HG03460 (cell line): ENCODE results near the gene GTSE1.
A peak's percentile ranks its signal among the peaks of the same experiment; 100 is the strongest.

Experiments used
- ATAC-seq: cut with Tn5 transposase; IDR thresholded peaks from one replicate; pipeline ENCODE4 v1.9.1; 2021; ENCODE audit not compliant: unreplicated experiment

The GTSE1 gene

DNA sequence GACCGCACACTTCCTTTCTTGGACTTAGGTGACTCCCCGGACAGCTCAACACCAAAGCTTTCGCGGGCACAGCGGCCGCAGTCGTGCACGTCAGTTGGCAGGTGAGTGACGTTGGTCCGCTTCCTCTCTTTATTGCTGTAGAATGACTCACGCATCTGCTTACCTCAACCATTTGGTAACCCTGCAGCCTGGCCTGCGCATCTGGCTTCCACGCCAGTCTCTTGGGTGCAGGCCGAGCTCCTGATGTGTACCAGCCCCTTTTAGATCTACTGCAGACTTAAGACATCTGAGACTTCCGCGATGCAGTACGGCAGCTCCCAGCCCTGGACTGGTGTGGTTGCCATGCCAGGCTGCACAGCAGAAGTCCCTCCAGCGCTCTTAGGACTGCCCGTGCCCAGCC, 26.5 kb downstream of the GTSE1 start:
- no peak for ATAC-seq

GRCh38 chr22:46326066-46326680, 29.5 kb downstream of the GTSE1 start:
- ATAC-seq, result no peak

GRCh38 chr22:46327691-46328465, 31.2 kb downstream of the GTSE1 start:
- no peak for ATAC-seq

- no peak for ATAC-seq
Observed at GRCh38 chr22:46328797-46329196, 32.1 kb downstream of the GTSE1 start.

DNA sequence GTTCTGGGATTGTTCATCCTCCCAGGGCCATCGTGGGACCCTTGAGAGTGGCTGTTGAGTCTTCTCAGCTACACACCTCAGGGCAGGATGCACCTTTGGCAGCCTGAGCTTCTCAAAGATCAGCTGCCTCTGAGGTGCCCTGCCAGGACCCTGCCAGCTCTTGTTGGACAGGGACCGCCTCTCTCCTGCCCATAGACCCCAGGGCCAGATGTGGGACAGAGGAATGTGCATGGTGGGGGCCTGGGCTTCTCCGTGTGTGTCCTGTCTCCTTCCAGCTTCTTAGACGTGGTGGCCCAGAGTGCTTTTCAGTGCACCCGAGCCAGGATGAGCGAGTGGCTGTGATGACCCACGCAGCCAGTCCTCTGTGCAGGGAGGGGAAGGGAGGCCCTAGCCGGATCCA, 32.9 kb downstream of the GTSE1 start:
- ATAC-seq, result no peak

- no peak for ATAC-seq
Observed at GRCh38 chr22:46330426-46330825, 33.8 kb downstream of the GTSE1 start.

GRCh38 chr22:46331496-46331895, 34.8 kb downstream of the GTSE1 start:
- ATAC-seq, result no peak

DNA sequence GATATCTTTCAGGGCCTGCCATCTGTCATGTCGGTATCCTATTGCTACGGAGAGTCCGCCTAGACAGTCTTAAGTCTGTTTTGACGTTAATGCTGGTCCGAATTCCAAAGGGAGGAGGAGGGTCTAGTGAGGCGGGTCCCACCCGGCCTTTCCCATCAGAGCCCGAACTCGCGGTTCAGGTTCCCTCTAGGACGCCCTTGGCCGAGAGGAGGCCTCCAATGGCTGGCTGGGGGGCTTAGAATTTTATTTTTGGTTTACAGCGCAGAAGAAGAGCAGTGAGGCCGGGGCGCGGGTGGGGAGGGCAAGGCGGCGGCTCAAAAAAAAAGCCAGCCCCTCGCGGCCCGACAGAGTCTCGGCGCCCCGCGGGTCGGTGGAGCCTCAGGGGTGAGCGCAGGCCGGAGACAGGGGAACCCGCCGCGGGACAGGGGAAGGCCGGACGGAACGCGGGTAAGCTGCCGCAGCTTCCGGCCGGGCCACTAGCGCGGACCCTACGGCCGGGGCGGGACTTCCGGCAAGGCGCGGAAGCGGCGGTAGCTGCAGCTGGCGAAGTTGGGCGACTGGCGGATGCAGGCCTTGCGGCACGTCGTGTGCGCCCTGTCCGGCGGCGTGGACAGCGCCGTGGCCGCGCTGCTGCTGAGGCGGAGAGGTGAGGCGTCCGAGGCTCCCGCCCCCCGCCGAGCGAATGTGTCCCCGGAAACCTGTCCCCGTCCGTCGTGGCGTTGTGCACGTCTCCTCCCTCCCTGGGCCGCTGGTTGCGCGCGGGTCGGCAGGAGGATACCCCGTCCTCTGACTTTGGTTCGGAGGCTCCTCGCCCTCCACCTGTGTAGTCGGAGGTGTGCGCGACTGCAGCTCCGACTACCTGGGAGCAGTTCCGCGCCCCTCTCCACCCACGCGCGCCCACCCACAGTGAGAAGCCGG, 38.8 kb downstream of the GTSE1 start, which contains the start of gene TRMU:
TRMU (plus strand) TSS at position 514 of the 918 bp plus-strand sequence; CDS start at position 565, 51 bp downstream.
- peak; percentile 84 for ATAC-seq

DNA sequence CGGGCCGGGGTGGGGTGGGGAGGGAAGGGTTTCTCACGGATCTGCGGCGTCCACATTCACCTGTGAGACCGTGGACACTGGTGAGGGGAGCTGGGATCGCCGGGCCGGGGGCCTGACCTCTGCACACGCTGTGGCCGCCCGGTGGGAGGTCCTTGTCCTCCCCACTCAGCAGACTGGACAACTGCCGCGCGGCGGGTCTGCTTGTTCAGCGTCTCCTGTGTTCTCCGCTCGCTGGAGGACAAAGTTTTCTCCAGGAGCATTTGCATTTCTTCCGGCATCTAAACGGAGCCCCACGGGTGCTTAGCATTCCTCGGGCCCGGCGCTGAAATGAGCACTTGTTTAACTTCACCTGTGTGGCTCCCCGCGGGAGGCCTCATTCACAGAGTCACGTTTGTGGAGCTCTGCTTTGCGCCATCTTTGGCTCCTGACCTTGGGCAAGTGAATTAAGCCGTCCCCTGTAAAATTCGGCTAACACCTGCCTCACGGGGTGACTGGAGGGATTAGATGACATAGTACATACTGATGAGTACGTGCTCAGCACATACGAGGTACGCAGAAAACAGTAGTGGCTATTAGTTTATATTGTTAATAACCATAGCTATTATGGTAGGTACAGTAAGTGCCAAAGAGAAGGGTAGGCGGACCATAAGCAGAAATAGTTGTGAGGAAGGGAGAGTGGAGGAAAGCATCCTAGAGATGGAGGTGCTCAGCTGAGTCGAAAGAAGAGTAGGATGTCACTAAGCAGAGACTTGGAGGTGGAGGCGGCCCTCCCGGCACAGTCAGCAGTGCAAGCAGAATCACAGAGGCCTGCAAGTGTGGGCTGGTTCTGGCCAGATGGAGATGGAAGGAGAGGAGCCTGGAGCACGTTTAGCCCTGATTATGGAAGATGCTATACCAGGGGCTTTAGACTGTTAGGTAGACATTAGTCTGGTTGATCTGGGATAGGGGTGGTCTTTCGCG, 39.7 kb downstream of the GTSE1 start:
- ATAC-seq, result peak; percentile 15

DNA sequence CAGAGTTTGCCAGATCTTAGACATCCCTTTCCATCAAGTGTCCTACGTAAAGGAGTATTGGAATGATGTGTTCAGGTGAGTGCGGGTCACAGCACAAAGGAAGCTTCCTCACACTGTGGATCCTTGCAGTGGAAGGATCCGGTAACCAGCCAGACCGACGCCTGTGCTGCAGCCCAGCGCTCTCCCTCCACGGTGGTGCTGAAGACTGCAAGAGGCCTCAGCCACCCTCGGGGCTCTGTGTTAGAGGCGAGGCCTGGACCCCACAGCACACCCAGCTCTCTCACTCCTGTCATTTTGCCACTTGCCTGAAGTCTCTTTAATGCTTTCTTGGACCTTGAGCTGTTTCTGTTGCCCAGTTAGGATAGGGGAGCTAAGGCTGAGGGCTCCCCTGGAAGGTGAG, 41.2 kb downstream of the GTSE1 start:
- no peak for ATAC-seq

GRCh38 chr22:46338636-46339035, 42.0 kb downstream of the GTSE1 start:
- no peak for ATAC-seq

GRCh38 chr22:46339956-46340355, 43.3 kb downstream of the GTSE1 start:
- no peak for ATAC-seq

DNA sequence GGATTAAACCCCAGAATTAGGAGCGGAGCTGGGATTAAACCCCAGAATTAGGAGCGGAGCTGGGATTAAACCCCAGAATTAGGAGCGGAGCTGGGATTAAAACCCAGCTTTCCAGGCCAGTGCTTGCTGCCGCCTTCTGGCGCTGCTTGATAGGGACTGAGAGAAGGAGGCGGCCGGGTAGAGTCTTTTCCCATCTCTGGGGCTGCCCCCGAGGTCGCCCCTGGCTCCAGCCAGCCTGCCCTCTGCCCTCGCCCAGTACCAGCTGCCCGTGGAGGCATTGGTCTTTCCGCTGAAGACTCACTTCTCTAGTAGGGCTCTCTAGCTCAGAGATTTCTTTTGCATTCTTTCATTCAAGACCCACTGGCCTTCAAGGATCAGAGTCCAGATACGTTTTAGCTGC, 44.0 kb downstream of the GTSE1 start:
- no peak for ATAC-seq

GRCh38 chr22:46346680-46347405, 50.2 kb downstream of the GTSE1 start:
- ATAC-seq, result no peak

GRCh38 chr22:46347646-46348045, 51.0 kb downstream of the GTSE1 start:
- ATAC-seq, result no peak

GRCh38 chr22:46348099-46348695, 51.5 kb downstream of the GTSE1 start:
- no peak for ATAC-seq

- ATAC-seq, result no peak
Observed at GRCh38 chr22:46349238-46349637, 52.6 kb downstream of the GTSE1 start.

DNA sequence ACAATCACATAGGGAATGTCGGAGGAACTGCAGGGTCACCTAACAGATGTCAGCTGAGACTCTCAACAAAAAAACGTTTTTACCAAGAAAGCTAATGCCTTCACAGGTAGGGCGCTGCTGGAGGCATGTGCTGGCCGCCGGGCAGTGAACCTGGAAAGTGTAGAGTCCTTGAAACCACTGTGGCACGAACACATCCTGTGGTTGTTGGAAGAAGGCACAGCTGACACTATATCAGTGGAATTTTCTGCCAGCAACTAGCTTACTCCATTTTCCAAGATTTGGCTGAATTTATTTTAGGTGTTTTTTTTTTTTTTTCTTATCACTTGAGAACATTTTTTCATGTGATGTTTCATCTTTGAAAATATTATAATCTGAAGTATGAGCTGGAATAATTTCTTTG, 53.0 kb downstream of the GTSE1 start:
- no peak for ATAC-seq

GRCh38 chr22:46350121-46350520, 53.5 kb downstream of the GTSE1 start:
- ATAC-seq, result no peak
